GM20000 (cell line): Measurements from ENCODE around the gene TMEM252.

Source experiments
- DNase-seq: peaks from one replicate; pipeline ENCODE4 v3.0.0; 2012; ENCODE audit warnings: low spot score
- CTCF ChIP-seq: IDR thresholded peaks from 2 replicates; pipeline ENCODE4 v1.5.1; 2012; ENCODE audit warnings: mild to moderate bottlenecking, control low read depth; ENCODE audit errors: extremely low read depth, missing control alignments

TMEM252 gene

DNA sequence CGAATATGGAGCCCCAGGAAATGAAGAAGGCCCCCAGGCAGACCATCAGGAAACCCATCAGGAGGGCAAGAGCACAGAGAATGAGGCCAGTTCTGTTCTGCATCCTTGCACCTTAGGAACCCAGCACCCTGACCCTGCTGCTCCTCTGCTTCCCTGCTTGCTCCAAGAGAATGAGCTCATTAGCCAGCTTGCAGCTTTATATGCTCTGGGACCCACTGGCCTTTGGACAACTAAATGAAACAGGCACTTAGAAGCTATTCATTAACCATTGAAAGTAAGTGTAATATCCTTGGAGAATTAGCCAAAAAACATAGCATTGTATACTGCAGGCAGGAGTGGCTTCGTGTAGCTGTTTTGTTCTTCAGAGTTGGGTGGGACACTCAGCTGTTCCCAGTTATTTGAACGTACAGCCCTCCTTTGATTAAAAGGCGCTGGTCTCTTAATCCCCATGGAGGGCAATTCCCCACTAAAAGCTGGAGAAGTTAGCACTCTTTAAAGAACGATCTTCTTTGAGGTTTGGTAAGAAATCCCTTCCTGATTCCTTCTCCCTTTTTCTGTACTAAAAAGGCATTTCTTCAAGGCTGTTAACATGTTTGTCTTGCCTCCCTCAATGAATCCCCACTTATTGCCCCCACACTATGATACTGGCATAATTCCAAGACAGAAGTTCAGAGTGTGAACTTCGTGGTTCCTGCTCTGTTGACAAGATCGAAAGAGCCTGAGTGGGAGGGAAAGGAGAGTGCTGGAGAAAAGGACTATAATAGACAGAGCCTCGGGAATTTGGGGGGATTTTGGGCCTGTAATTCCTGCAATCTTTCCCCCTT is at the start of gene TMEM252:
TMEM252 (minus strand) TSS at position 172 of the 824 bp plus-strand sequence; CDS start at position 103, 69 bp downstream.
- no peak for TF ChIP-seq CTCF
- DNase-seq: no peak

- DNase-seq: no peak
- no peak for TF ChIP-seq CTCF
Measured at GRCh38 chr9:68585034-68585761, 44.5 kb upstream of the TMEM252 start.

- peak; percentile 95 for TF ChIP-seq CTCF
- DNase-seq: peak; percentile 80
Measured at GRCh38 chr9:68584189-68585033, 43.7 kb upstream of the TMEM252 start.

DNA sequence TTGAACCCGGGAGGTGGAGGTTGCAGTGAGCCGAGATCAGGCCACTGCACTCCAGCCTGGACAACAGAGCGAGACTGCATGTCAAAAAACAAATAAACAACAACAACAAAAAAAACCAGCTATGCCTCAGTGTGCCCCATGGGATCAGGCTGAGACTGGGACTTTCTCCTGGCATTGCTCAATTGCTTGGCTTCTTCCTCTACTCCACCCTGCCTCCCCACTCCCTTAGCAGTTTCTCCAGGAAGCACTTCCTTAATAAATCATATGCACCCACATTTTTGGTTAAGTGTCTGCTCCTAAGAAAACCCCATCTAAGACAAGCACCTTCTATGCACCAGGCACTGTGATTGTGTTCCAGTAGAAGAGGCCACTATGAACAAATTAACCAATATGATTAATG is 41.0 kb upstream of the TMEM252 start:
- no peak for TF ChIP-seq CTCF
- no peak for DNase-seq

- peak; percentile 44 for DNase-seq
- no peak for TF ChIP-seq CTCF
Measured at GRCh38 chr9:68577774-68578591, 37.3 kb upstream of the TMEM252 start.

- TF ChIP-seq CTCF: no peak
- DNase-seq: no peak
Measured at GRCh38 chr9:68575817-68576216, 35.1 kb upstream of the TMEM252 start.
